Endothelial cell of hepatic sinusoid (primary cell): ENCODE data around the gene SLIT1.
"Not testable (repeated sequence)": the region's sequence is repeated elsewhere in the genome, so short reads cannot be mapped to it uniquely, and the experiment has no call there.

Experiments
- in situ Hi-C: cut with HindIII; loops from 2 replicates; pipeline ENCODE4 v1.10.0; 2017; ENCODE audit warnings: low sequenced_read_pairs

Gene SLIT1

DNA sequence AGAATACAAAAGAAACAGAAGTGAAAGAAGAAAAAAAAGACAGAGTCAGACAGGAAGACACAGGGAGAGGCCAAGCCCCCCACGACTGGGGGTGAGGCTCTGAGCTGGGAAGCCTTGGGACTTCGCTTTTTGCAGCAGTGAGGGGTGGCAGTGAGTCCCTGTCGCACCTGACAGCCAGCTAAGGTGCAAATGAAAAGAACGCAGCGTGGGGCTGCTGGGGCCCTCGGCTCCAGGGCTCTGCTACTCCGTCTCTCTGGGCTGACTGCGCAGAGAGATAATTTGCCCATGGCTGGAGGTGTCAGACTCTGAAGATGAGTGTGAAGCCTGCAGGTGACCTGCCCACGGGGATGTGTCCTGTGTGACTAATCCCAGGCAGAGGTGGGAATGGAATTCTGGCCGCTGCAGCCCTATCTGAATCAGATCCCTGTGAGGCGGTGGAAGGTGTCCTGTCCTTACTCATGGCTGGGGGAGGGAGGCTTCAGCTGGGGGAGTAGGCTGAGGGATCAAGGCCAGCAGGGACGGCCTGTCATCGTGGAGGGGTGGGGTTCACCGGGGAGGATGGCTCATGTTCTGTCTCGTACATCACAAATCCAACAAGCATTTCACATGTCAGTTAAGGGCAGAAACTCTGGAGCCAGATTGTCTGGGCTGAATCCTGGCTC is 96.4 kb downstream of the SLIT1 start:
- in situ Hi-C loops: no loop called here

DNA sequence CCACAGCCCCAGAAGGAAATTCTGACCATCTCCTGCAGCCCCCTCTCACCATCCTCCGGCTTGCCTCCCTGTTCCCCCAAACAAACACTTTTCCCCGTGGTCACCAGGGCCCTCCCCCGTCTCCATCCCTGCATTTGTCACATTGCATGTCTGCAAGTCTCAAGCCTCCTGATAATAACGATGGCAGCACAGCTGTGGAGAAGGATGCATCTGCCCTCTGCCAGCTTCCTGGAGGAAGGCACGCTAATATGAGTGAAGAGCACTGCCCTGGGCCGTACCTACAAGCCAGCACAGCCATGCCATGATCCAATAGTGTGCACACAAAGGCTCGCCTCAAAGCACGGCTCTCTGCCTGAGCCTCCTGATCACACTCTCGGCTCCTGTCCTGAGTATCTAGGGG is 98.5 kb downstream of the SLIT1 start:
- in situ Hi-C loops: no loop called here

DNA sequence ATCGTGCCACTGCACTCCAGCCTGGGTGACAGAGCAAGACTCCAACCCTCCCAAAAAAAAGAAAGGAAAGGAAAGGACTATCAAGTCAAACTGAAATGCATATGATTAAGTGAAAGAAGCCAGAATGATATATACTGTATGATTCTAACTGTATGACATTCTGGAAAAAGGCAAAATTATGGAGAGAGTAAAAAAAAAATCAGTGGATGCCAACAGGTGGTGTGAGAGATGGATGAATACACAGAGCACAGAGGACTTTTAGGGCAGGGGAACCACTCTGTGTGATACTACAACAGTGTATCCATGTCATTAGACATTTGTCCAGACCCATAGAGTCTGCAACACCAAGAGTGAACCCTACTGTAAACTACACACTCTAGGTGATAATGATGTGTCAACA is 99.2 kb downstream of the SLIT1 start:
- in situ Hi-C loops: no loop called here

DNA sequence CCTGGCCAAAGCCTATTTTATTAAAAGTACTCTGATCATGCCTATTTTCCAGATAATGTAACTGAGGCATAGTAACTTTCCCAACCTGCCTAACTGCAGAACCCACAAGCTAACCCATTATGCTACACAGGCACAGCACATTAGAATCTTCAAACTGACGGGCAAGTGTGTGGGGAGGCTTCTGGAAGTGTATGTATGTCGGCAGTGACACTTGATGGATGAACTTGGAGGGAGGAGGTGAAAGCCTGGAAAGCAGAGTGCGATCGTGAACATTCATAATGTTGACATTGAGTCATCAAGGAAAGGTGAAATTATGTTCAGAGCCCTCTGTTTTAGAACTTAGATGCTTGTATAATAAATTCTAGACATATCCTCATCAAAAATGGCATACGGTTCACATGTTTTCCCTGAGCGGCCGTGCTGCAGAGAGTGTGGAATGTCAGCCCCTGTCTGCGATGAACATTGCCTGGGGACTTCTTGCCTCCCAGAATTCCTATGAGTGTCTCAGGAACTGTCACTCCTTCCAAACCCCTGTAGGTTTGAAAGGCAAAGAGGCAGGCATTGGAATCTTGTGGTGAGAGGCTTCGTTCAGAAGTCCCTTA is 102.4 kb downstream of the SLIT1 start:
- in situ Hi-C loops: no loop called here

DNA sequence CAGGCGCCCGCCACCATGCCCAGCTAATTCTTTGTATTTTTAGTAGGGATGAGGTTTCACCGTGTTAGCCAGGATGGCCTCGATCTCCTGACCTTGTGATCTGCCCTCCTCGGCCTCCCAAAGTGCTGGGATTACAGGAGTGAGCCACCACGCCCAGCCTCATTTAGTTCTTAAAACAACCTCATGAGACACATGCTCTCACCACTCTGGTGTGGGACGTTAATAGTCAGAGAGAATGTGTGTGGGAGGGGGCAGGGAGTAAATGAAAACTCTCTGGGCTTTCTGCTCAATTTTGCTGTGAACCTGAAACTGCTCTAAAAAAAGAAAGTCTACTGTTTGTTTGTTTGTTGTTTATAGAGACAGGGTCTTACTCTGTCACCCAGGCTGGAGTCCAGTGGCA is 103.2 kb downstream of the SLIT1 start:
- in situ Hi-C loops: not testable (repeated sequence)

DNA sequence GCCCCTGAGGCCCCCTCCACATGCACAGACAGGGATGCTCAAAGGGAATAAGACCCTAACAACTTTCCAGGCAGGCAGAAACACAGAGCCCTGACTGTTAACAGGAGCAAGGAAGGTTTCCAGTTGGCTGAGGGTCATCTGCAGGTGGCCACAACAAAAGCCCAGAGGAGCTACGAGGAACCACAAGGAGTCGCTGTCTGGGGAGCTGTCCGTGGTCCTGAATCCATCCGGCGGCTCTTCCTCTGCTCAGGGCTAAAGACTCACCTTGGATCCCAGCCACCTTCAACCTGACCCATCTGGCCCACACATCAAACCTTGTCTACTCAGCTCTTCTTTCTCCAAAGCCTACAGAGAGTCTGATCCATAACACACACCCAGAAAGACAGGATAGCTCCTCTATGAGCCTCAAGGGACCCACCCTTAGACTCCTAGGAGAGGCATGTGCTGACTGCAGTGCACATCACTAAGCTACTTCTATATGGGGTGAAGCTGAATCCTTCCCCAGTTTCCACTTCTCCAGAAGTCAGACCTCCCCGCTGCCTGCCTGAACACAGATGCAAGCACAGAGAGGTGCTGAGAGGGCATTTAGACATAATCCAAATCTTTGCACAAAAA is 104.0 kb downstream of the SLIT1 start:
- in situ Hi-C loops: no loop called here

DNA sequence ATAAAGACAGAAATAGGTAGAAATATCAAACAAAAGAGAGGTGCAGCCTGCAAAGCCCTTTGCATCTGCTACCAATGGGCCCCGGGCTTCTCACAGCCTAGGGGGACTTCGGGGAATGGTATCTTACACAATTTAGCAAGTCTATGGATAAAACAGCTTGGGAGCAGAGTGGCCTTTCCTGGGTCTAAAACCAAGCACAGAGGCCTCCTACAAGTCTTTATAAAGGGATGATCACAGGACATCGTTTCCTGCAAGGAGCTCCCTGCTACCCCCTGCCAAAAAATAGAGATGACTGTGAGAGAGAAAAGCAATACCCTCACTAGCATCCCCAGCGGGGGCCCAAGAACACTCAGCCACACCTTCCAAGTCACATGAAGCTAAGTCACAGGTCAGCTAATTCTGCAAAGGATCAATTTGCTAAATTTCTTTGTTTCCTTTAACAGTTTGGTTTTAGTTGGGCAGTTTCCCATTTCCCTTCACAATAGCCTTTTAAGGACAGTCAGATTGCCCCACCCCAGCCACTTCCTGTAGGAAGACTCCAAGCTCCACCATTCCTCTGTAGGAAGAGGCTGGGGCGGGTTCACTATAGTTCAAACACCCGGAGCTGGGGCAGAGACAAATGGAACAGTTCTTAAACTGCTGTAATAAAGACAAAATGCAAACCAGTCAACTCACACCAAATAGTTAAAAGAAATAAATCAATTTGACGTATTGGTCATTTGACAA is 105.5 kb downstream of the SLIT1 start:
- in situ Hi-C loops: no loop called here

DNA sequence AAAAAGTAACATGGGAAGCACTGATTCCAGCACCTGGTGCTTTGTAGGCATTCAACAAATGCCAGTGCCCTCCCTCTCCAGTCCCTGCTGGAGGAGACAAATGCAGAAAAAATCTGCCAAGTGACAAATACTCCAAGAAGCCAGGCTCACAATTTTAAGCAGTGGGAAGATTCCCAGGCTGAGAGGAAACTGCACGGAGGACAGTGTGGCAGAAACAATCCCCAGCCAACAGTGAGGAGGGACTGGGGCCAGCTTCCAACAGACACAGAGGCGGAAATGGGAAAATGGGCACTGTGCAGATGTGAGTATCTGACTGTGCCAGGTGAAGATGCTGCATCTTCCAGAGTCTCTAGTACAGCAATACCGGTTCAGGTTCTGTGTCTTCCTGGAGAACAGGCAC is 106.3 kb downstream of the SLIT1 start:
- in situ Hi-C loops: no loop called here

DNA sequence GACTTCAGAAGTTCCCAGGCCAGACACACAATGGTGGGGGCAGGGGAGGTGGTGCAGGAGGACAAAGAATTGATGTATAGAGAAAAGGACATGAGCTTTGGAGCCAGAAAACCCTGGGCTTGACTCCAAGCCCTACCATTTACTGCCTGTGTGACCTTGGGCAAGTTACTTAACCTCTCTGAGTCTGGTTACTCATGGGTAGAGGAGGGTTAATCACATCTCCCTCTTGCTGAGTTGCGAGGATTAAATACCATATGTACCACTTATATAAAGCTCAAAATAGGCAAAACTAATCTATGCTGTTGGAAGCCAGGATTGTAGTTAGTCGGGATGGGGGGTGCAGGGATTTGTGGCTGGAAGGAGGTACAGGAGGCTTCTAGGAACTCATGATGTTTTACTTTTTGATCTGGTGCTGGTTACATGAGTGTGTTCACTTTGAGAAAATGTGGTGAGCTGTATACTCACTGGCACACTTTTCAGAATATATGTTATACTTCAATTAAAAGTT is 106.8 kb downstream of the SLIT1 start:
- in situ Hi-C loops: no loop called here

DNA sequence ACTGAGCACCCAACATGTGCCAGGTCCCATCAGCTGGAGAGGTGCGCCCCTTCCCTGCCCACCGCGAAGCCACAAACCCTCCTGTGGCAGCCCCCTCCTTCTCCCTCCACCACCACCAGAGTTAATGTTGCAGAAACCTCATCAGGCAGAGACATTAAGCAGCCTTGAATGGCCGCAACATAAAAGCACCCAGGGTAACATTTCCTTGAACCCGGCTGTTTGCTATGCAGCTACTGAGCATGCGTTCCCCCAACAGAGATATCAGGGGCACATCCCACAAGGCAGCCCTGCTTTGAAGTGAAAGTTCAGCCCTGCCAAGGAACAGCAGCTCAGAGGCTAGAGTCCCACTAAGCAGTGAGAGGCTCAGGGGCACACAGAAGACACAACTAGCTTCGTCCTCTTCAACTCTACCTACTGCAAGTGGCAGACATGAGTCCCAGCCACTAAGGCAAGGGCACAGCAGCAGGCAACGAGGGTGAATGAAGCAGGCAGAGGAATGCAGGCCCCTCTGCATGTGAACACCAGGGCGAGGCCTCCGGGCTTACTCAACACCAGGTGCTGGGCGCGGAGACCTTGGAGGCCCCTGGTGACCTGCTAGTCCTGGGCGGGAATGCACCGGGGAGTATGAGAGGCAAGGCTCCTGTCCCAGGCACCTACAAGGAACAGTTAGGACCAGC is 107.4 kb downstream of the SLIT1 start:
- in situ Hi-C loops: no loop called here

DNA sequence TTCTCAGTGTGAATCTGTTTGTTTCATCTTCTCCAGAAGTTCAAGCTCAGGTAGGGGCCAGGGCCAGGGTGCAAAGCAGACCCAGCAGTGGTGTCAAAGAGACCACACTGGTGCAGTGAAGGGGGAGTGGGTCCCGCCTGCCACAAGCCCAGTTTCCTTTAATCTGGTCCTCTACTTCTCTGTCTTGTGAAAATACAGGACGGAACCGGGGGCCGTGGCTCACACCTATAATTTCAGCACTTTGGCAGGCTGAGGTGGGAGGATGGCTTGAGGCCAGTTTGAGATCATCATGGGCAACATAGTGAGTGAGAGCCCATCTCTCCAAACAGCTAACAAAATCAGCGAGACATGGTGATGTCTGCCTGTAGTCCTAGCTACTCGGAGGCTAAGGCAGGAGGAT is 109.0 kb downstream of the SLIT1 start:
- in situ Hi-C loops: no loop called here

DNA sequence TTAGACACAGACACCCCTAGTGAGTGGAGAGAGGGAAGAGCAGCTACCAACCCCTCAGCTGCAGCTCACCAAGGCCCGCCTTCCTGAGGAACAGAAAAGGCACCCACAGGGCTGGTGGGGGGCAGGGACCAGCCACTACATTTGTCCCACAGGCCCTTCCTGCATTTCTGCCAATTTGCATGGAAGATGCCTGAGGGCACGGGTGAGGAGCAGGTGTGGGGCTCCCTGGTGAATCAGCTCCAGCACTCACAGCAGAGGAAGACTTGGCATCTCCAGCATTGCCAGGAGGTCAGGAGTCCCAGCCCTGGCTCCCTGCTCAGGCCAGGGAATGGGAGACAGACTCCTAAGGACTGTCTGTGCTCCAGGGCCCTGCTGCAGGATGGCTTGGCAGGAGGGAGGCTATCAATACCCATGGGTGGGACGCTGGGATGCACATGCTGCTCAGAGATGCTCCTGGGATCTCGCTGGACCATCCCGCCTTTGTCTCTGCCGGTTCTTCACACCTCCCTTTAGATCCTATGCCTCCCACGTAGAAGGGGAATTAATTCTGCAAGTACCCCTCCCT is 109.7 kb downstream of the SLIT1 start:
- in situ Hi-C loops: no loop called here

DNA sequence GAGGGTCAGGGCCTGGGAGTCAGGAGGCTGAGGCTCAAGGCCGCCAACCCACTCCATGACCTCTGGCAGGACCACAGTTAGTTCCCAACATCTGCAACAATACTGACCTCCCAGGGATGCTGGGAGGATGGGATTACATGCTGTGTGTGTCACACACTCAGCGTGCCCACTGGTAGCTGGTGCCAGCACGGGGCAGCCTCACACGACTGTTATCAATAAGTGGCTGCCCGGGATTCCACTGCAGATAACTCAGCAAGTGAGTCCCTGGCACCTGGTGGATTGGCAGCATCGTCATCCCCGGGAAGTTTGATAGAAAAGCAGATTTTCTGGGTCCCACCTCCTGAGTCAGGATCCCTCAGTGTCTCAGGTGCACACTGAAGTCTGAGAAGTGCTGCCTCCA is 110.3 kb downstream of the SLIT1 start:
- in situ Hi-C loops: no loop called here

DNA sequence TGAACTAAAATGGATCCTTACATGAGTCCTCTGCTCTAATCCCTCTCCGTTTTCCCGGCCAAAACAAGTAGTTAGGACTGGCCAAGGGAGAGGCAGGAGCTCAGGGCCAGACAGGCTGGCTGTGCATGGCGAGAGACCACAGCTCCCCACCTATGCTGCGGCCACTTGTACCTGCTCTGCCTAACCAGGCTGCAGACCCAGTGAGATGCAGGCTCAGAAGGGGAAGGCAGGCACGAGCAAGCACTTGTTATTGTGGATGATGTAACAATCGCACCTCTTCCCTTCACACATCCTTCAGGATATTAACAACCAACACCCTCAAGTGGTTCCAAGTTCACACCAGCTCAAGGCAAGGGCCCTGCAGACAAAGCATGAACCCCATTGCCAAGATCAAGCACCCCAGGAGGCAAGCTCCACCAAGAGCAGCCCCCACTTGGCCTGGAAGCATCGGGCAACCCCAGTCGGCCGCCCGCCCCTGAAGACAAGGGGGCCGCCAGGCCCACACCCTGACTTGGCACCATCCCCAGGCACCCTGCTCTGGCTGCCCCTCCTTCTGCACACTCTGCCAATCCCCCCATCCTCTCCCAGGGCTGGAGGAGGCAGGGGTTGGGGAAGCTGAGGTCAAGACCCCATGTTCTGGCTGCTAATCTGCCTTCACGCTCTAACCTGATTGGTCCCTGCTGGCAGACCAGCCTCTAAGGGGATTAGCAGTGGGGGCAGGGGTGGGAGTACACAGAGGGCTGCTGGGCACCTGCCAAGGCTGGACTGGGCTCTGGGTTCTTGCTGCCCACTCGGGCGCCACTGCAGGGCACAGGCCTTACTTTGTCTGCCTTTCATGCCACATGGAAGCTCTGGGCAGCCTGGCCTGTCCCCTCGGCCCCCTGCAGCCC is 111.3 kb downstream of the SLIT1 start:
- in situ Hi-C loops: no loop called here

DNA sequence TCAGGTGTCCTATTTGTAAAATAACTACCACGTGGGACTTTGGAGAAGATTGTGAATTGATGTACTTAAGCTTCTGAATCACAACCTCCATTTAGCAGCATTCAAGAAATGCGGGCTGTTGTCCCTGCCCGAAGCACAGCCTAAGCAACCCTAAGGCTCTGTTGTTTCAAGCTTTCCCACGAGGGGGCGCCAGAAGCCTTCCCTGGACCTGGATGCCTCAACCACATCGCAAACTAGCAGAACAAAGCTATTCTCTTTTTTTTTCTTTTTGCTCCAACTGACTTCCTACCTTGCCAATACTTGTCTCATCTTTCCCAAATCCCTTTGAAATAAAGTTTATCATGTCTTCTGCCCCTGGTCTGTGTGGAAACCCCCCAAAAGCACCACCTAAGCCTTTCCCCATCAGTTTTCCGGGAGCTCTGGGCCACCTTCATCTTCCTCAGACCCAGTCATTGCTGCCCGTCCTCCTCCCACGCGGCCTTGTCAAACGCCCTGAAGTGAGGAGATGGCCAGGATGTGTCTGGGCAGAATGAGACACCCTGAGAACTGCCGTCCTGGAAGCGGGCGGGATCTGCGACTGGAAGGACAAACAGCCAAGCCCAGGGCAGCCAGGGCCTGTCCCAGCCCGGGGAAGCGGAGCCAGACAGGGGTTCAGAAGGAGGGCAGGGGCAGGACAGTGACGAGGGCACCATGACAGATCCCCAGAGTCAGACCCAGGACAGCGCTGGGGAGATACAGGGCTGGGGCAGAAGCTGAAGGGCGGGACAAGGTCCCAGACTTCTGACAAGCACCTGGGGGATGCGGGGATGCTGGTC is 112.7 kb downstream of the SLIT1 start:
- in situ Hi-C loops: no loop called here

DNA sequence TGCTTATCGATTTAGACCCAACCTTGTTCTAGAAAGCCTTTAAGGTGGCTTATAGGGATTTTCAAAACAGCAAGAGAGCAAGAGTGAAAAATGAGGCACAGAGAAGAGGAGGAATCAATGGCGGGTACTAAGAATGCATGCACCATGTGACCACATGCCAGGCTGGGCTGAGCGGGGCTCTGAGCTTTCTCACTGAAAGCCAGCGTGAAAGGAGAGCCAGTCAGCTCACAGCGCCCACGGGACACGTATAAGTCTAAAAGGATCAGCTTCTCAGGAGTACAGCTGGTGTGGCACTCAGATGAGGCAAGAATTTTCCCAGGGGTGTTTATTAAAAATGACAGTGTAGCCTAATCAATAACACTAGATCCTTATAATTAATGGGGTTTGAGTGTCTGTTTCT is 114.3 kb downstream of the SLIT1 start:
- in situ Hi-C loops: no loop called here

DNA sequence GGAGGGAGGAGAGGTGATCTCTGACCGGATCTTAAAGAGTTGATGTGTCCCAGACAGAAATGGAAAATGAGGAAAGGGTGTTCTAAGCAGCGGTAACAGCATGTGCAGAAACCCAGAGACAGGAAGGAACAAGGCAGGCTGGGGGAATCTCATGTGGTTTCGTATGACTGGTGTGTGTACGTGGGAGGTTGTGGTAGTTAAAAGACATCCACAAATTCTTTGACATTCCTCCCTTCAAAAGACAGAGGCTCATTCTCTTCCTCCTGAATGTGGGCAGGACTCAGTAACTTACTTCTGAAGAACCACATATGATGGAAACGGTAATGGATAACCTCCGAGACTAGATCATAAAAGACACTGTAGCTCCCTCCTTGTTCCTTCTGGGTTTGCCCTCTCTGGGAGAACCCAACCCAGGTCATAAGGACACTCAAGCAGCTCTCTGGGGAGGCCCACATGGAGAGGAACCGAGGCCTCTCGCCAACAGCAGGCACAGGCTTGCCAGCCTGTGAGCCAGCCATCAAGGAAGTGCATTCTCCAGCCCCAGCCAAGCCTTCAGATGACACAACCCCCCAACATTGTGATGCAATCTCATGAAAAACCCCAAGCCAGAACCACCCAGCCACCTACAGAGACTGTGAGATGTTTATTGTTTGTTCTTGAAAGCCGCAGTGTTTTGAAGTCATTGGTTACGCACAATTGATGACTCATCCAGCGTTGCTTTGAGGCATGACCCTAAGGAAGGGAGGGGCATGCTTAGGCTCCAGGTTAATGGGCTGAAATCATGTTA is 116.0 kb downstream of the SLIT1 start:
- in situ Hi-C loops: no loop called here

DNA sequence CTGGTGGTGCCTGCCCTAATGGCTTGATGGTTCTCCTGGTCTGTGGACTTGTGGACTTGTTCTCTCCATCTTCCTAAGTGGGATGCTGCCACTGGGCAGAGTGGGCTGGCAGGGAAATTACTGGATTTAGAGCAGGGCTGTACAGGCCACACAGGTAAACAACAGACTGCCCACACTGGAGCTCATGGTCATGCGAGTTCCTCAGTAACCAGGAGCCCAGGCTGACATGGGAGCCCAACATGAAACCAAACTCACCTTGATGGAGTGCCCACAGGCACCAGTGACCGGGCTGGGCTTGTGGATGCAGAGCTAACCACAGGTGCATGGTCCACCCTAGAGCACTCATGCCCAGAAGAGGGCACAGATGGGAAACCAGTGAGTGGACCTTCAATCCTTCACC is 116.7 kb downstream of the SLIT1 start:
- in situ Hi-C loops: no loop called here
